ENCODE measurements around the gene ZFYVE28.

DNA sequence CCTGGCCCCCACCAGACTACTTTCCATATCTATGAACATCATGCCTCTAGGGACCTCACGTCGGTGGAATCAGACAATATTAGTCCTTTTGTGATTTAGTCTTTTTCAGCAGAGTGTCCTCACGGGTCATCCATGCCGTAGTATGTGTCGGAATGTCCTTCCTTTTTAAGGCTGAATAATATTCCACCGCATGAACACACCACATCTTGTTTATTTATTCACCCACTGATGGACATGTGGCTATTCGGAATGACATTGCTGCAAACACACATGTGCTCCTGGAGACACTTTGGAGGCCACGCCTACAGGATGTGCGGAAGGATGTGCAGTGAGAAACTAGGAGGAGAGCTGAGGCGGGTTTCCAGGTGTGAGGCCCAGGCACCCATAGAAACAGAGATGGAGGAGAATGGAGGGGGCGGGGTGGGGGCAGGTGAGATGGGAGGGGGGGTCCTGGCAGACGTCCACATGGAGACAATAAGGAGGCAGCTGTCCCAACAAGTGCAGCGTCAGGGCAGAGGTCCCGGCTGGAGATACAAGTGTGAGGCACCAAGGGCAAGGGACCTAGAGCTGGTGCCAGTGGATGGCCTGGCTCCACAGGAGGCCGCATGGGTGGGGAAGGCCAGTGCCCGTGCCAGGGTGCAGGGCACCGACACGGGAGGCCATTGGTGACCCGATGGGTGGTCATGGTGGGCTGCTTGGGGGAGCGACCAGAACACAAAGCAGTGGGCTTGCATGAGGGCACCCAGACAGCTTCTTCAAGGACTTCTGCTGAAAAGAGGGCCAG lies 20.7 kb downstream of the ZFYVE28 start:
- TF ChIP-seq, protein P1, sequence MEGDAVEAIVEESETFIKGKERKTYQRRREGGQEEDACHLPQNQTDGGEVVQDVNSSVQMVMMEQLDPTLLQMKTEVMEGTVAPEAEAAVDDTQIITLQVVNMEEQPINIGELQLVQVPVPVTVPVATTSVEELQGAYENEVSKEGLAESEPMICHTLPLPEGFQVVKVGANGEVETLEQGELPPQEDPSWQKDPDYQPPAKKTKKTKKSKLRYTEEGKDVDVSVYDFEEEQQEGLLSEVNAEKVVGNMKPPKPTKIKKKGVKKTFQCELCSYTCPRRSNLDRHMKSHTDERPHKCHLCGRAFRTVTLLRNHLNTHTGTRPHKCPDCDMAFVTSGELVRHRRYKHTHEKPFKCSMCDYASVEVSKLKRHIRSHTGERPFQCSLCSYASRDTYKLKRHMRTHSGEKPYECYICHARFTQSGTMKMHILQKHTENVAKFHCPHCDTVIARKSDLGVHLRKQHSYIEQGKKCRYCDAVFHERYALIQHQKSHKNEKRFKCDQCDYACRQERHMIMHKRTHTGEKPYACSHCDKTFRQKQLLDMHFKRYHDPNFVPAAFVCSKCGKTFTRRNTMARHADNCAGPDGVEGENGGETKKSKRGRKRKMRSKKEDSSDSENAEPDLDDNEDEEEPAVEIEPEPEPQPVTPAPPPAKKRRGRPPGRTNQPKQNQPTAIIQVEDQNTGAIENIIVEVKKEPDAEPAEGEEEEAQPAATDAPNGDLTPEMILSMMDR (IDR thresholded peaks at IDR 0.05): no peak
- no peak for TF ChIP-seq POLR2A (IDR thresholded peaks at IDR 0.05)

Data from body of pancreas (tissue), 4 donors.